GM06990 (cell line): ENCODE results near the gene TEKT5.
"Not testable (repeated sequence)": the region's sequence is repeated elsewhere in the genome, so short reads cannot be mapped to it uniquely, and the experiment has no call there.

ENCODE experiments used
- DNase-seq: peaks from one replicate; pipeline ENCODE4 v3.0.0-alpha.2; 2011; ENCODE audit not compliant: insufficient read length; ENCODE audit errors: extremely low read depth
- H3K27me3 ChIP-seq: replicated peaks from 2 replicates; pipeline ENCODE4 v1.6.0; 2011; ENCODE audit warnings: low read length; ENCODE audit not compliant: control insufficient read depth, insufficient read depth
- H3K36me3 ChIP-seq: 2 replicates; pipeline ENCODE4 v1.5.1; 2011; ENCODE audit warnings: low read length; ENCODE audit not compliant: control insufficient read depth, insufficient read depth
- H3K4me3 ChIP-seq: replicated peaks from 2 replicates; pipeline ENCODE4 v1.5.1; 2011; ENCODE audit warnings: low read depth, mild to moderate bottlenecking, control low read depth, low read length
- TF ChIP-seq, protein P1 (sequence below): IDR thresholded peaks from 2 replicates; pipeline ENCODE4 v1.5.1; 2011; ENCODE audit warnings: low read length, control low read depth, mild to moderate bottlenecking, inconsistent platforms; ENCODE audit not compliant: insufficient read depth, poor library complexity, severe bottlenecking

The TEKT5 gene

DNA sequence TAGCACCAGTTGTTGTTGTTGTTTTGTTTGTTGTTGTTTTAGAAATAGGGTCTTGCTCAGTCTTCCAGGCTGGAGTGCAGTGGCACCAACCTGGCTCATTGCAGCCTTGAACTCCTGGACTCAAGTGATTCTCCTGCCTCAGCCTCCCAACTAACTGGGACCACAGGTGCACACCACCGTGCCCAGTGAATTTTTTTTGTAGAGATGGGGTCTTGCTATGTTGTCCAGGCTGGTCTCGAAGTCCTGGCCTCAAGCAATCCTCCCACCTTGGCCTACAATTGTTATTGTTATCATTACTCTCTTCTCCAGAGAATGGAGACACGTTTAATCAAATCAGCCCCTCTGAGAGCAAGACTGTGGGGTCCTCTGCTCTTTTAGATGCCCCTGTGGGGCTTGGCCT, 71.7 kb downstream of the TEKT5 start:
- DNase-seq: no peak
- H3K27me3 ChIP-seq: no peaks in the 10 kb centered on the region; the same call in 1 of the 2 replicates
- H3K4me3 ChIP-seq: no peak overlapping the region
- TF ChIP-seq, protein P1, sequence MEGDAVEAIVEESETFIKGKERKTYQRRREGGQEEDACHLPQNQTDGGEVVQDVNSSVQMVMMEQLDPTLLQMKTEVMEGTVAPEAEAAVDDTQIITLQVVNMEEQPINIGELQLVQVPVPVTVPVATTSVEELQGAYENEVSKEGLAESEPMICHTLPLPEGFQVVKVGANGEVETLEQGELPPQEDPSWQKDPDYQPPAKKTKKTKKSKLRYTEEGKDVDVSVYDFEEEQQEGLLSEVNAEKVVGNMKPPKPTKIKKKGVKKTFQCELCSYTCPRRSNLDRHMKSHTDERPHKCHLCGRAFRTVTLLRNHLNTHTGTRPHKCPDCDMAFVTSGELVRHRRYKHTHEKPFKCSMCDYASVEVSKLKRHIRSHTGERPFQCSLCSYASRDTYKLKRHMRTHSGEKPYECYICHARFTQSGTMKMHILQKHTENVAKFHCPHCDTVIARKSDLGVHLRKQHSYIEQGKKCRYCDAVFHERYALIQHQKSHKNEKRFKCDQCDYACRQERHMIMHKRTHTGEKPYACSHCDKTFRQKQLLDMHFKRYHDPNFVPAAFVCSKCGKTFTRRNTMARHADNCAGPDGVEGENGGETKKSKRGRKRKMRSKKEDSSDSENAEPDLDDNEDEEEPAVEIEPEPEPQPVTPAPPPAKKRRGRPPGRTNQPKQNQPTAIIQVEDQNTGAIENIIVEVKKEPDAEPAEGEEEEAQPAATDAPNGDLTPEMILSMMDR: no peak
- H3K36me3 ChIP-seq: no peaks in the 10 kb centered on the region

DNA sequence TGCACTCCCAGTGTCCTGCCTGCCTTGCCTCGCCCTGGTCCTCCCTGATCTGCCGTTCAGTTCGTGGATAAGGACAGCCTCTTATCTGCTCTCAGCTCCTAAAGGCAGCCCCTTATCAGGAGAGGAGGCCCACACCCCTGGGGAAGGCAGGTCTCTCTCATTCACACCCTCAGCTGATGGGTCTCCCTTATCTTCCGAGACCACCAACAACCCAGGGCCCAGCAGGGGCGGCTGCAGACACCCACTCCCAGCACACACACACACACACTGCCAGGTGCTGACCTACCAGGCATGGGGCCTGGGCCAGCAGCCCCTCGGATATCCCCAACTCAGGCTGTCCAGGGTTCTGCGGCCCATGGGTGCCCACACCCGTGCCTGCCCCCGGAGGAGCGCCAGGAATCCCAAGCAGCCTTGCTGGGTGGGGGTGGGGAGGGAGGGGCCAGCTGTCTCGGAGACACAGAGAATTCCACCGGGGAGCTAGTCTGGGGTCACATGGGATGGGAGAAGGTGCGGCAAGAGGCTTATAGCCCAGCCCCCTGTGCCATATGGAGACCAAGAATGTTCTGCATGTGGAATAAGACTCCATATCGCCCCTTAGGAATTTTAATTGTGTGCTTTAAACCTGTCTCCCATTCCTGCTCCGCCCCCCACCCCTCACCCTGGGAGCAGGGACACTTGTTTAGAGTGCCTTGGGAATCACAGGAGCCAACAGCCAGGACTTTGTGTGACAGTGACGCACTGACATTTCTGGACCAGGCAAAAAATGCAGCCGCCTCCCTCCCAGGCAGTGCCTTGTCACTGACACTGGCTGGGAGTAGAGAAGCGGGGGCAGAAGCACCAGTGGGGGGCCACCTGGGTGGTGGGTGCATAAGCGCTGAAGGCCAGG, 72.5 kb downstream of the TEKT5 start:
- Histone ChIP-seq H3K36me3 (no peaks in the 10 kb centered on the region), H3K4me3 (no peak overlapping the region), H3K27me3 (no peaks in the 10 kb centered on the region; the same call in none of the 2 replicates)
- TF ChIP-seq, protein P1: no peak
- DNase-seq: no peak

DNA sequence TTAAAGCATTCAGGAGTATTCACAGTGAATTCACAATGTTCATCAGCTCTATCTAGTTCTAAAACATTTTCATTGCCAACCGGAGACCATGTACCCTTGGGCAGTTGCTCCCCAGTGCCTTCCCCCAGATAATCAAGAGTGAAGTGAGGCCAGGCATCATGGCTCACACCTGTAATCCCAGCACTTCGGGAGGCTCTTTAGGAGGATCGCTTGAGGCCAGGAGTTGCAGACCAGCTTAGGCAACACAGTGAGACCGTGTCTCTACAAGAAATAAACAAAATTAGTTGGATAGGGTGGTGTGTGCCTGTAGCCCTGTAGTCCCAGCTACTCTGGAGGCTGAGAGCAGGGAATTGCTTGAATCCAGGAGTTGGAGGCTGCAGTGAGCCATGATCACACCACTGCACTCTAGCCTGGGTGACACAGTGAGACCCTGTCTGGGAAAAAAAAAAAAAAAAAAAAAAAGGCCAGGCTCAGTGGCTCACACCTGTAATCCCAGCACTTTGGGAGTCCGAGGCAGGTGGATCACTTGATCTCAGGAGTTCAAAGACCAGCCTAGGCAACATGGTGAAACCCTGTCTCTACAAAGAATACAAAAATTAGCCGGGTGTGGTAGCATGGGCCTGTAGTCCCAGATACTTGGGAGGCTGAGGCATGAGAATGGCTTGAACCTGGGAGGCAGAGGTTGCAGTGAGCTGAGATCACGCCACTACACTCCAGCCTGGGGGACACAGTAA, 73.3 kb downstream of the TEKT5 start:
- not testable (repeated sequence) for H3K36me3 ChIP-seq, DNase-seq, H3K4me3 ChIP-seq, H3K27me3 ChIP-seq

DNA sequence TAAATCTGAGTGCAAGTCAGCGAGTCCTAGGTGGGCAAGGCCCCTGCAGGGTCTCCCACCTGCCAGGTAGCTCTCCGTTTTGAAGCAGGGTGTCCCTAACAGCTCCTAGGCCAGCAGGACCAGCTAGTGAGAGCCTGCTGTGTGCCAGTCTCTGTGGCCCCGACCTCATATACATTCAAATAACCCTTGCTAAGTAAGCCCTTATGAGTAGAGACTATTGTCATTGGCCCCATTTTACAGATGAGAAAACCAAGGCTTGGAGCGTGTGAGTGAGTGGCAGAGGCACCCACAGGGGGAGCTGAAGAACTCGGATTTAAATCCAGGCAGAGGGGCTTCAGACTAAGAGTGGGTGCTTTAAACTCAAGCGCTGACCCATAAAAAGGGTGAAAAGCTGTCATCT, 74.6 kb downstream of the TEKT5 start:
- no peaks in the 10 kb centered on the region for H3K36me3 ChIP-seq
- H3K27me3 ChIP-seq: no peaks in the 10 kb centered on the region; the same call in none of the 2 replicates
- no peak for DNase-seq
- no peak overlapping the region for H3K4me3 ChIP-seq
- TF ChIP-seq, protein P1: no peak

DNA sequence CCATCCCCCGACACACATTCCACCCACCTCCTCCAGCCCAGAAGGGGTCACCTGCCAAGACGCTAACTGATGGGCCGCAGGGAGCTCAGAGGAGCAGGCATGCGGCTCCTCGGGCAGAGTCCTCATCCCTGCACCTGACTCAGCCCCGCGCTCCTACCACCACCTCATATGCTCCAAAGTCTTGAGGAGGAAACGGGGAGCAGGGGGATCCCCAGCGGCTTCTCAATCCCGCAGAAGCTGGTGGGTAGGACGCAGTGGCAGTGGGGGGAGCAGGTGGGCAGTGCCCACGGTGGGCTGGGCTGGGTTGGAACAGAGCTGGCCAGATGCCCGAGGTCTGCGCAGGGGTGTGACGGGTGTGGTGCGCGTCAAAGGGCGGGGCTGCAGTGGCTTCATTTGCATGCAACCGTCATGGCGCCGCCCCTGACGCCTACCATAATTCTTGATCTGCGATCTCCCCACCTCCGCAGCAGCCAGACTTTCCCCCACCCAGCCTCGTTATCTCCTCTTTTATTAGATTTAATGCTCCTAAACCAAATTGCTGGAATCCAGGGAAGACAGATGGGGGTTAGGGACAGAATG, 75.4 kb downstream of the TEKT5 start:
- DNase-seq: no peak
- TF ChIP-seq, protein P1: no peak
- no peaks in the 10 kb centered on the region; the same call in none of the 2 replicates for H3K27me3 ChIP-seq

DNA sequence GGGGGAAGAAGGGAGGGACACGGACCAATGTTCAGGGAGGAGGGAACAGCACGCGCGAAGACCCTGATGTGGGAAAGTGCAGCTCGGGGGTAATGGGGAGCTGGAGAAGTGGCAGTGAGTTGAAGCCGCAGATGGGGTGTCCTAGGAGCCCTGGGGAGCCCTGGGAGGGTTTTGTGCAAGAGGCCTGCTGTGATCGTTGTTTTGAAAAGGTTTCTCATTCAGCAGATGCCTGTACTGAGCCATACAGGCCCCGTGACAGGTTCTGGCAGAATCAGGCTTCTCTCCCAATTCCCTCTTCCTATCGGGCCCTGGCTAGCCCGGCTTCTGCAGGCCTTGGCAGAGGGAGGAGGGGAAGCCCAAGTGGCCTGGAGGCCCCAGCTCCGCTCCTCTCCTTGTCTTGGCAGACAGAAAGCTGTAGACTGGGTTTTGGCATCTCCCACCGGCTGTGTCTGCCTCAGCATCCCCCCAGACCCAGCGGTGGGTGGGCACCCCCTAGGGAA, 76.0 kb downstream of the TEKT5 start:
- H3K4me3 ChIP-seq: no peak overlapping the region
- DNase-seq: no peak
- H3K36me3 ChIP-seq: no peaks in the 10 kb centered on the region
- TF ChIP-seq, protein P1: no peak
- no peaks in the 10 kb centered on the region; the same call in none of the 2 replicates for H3K27me3 ChIP-seq

More for the DNA sequence above, 75.4 kb downstream of the TEKT5 start:
- no peak overlapping the region for H3K4me3 ChIP-seq
- no peaks in the 10 kb centered on the region for H3K36me3 ChIP-seq
